HEK293 (cell line): ENCODE measurements around the gene RBMS1.
A peak's percentile ranks its signal among the peaks of the same experiment; 100 is the strongest.

Source experiments
- CTCF ChIA-PET: fragments of 350-600 bp; formaldehyde crosslinking; extraction: SDS; loops from one replicate; lab custom pipeline; 2021; ENCODE audit warnings: antibody characterized with exemption; lab: Yijun Ruan, JAX
- POLR2A ChIA-PET: fragments of 300-600 bp; formaldehyde crosslinking; extraction: SDS; loops from one replicate; lab custom pipeline; 2020; ENCODE audit warnings: antibody characterized with exemption, inconsistent platforms; lab: Yijun Ruan, JAX
- H3K27ac ChIP-seq: fragments of 200-500 bp; sonication (Bioruptor generic); 2 replicates; pipeline ENCODE4 v1.5.1; 2014; ENCODE audit warnings: low read depth, low read length, control low read depth, inconsistent platforms; ENCODE audit errors: extremely low read depth
- H3K36me3 ChIP-seq, 2 experiments: fragments of 200-500 bp in 1 of 2; sonication (Bioruptor generic) in 1 of 2; 1 replicate in 1 of 2; 2 replicates in 1 of 2; pipeline ENCODE4 v1.5.1; 2014 to 2017; ENCODE audit warnings: inconsistent platforms in 2 of 2, low read length in 2 of 2; ENCODE audit not compliant: control insufficient read depth in 2 of 2, insufficient read depth in 1 of 2
- H3K4me1 ChIP-seq: fragments of 200-500 bp; sonication (Bioruptor generic); 2 replicates; pipeline ENCODE4 v1.5.1; 2014; ENCODE audit warnings: mild to moderate bottlenecking, low read length, inconsistent platforms; ENCODE audit not compliant: control insufficient read depth, insufficient read depth
- H3K4me3 ChIP-seq: 2 replicates; pipeline ENCODE4 v1.5.1; 2011; ENCODE audit warnings: low read depth, mild to moderate bottlenecking, control low read depth, low read length, moderate library complexity
- H3K9me3 ChIP-seq: fragments of 200-500 bp; sonication (Bioruptor generic); 2 replicates; pipeline ENCODE4 v1.5.1; 2014; ENCODE audit warnings: low read depth, low read length, inconsistent platforms; ENCODE audit not compliant: control insufficient read depth, insufficient read depth
- BCL11B ChIP-seq: fragments of 450-650 bp; formaldehyde crosslinking; IDR thresholded peaks from 2 replicates; pipeline ENCODE4 v1.5.1; 2016; ENCODE audit warnings: low read depth, missing biosample characterization, missing genetic modification characterization
- KLF8 ChIP-seq: fragments of 450-650 bp; formaldehyde crosslinking; IDR thresholded peaks from 2 replicates; pipeline ENCODE4 v1.5.1; 2016; ENCODE audit warnings: missing biosample characterization, missing genetic modification characterization
- PRDM1 ChIP-seq: fragments of 450-650 bp; formaldehyde crosslinking; IDR thresholded peaks from 2 replicates; pipeline ENCODE4; 2016; ENCODE audit warnings: missing biosample characterization, missing genetic modification characterization
- SCRT2 ChIP-seq: fragments of 450-650 bp; formaldehyde crosslinking; IDR thresholded peaks from 2 replicates; pipeline ENCODE4 v1.5.1; 2016; ENCODE audit warnings: missing biosample characterization, missing genetic modification characterization
- ZBTB17 ChIP-seq: fragments of 450-650 bp; formaldehyde crosslinking; IDR thresholded peaks from 2 replicates; pipeline ENCODE4 v1.5.1; 2016; ENCODE audit warnings: missing biosample characterization, missing genetic modification characterization
- ZNF354C ChIP-seq: fragments of 450-650 bp; formaldehyde crosslinking; IDR thresholded peaks from 2 replicates; pipeline ENCODE4 v1.5.1; 2016; ENCODE audit warnings: missing biosample characterization, missing genetic modification characterization, low read depth, borderline replicate concordance
- ZNF366 ChIP-seq: fragments of 450-650 bp; formaldehyde crosslinking; conservative IDR thresholded peaks from 2 replicates; pipeline ENCODE4 v1.5.1; 2016; ENCODE audit warnings: missing biosample characterization, missing genetic modification characterization
- ZNF561 ChIP-seq: fragments of 450-650 bp; IDR thresholded peaks from 2 replicates; pipeline ENCODE4 v1.5.1; 2018; ENCODE audit warnings: missing biosample characterization, missing genetic modification characterization, borderline replicate concordance
- ZNF660 ChIP-seq: fragments of 450-650 bp; IDR thresholded peaks from 2 replicates; pipeline ENCODE4 v1.5.1; 2018; ENCODE audit warnings: missing biosample characterization, mild to moderate bottlenecking, missing genetic modification characterization
- ZNF707 ChIP-seq: fragments of 450-650 bp; formaldehyde crosslinking; IDR thresholded peaks from 2 replicates; pipeline ENCODE4 v1.5.1; 2016; ENCODE audit warnings: missing biosample characterization, missing genetic modification characterization
- ZNF785 ChIP-seq: fragments of 450-650 bp; formaldehyde crosslinking; IDR thresholded peaks from 2 replicates; pipeline ENCODE4 v1.5.1; 2016; ENCODE audit warnings: missing biosample characterization, missing genetic modification characterization
- TF ChIP-seq, protein P1 (sequence below): fragments of 450-650 bp; formaldehyde crosslinking; conservative IDR thresholded peaks from 2 replicates; pipeline ENCODE4 v1.5.1; 2016; ENCODE audit warnings: low read depth, missing biosample characterization, missing genetic modification characterization
- TF ChIP-seq, protein P2 (sequence below): fragments of 450-650 bp; formaldehyde crosslinking; IDR thresholded peaks from 2 replicates; pipeline ENCODE4 v1.5.1; 2016; ENCODE audit warnings: missing biosample characterization, missing genetic modification characterization
- TF ChIP-seq, protein P3 (sequence below): fragments of 450-650 bp; formaldehyde crosslinking; IDR thresholded peaks from 2 replicates; pipeline ENCODE4 v1.5.1; 2016; ENCODE audit warnings: missing biosample characterization, missing genetic modification characterization
- TF ChIP-seq, protein P4 (sequence below): fragments of 450-650 bp; formaldehyde crosslinking; IDR thresholded peaks from 2 replicates; pipeline ENCODE4 v1.5.1; 2016; ENCODE audit warnings: missing biosample characterization, missing genetic modification characterization

The RBMS1 gene

DNA sequence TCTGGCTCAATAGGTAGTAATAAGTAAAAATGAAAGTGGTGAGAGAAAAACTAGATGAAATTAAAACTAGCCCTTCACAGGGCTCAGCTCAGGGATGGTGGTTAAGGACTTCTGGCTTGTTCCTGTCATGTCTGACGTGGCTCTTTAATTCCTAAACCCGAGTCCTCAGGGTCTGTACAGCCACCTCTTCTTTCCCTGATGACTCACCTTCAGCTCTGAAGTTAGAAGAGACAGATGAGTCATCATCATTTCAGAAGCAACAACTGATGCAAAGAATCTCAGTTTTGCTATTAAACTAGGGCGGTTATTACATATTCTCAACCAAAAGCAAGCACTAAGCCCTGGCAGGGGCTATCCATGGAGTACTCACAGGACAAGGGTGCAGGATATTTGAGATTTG is 269.5 kb downstream of the RBMS1 start (continued):
- TF ChIP-seq, protein P1, sequence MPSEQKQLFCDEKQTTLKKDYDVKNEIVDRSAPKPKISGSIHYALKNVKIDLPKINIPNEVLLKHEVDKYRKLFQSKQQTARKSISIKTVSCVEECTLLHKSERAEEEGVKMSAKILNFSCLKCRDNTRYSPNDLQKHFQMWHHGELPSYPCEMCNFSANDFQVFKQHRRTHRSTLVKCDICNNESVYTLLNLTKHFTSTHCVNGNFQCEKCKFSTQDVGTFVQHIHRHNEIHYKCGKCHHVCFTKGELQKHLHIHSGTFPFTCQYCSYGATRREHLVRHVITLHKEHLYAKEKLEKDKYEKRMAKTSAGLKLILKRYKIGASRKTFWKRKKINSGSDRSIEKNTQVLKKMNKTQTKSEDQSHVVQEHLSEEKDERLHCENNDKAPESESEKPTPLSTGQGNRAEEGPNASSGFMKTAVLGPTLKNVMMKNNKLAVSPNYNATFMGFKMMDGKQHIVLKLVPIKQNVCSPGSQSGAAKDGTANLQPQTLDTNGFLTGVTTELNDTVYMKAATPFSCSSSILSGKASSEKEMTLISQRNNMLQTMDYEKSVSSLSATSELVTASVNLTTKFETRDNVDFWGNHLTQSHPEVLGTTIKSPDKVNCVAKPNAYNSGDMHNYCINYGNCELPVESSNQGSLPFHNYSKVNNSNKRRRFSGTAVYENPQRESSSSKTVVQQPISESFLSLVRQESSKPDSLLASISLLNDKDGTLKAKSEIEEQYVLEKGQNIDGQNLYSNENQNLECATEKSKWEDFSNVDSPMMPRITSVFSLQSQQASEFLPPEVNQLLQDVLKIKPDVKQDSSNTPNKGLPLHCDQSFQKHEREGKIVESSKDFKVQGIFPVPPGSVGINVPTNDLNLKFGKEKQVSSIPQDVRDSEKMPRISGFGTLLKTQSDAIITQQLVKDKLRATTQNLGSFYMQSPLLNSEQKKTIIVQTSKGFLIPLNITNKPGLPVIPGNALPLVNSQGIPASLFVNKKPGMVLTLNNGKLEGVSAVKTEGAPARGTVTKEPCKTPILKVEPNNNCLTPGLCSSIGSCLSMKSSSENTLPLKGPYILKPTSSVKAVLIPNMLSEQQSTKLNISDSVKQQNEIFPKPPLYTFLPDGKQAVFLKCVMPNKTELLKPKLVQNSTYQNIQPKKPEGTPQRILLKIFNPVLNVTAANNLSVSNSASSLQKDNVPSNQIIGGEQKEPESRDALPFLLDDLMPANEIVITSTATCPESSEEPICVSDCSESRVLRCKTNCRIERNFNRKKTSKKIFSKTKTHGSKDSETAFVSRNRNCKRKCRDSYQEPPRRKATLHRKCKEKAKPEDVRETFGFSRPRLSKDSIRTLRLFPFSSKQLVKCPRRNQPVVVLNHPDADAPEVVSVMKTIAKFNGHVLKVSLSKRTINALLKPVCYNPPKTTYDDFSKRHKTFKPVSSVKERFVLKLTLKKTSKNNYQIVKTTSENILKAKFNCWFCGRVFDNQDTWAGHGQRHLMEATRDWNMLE, result peak; percentile 31; the same call in 1 of the 2 replicates
- no peak for TF ChIP-seq BCL11B
- 0 out of 2 replicates have a peak, but pooled peaks have one; percentile 33 for TF ChIP-seq PRDM1
- peak; percentile 63; the same call in 1 of the 2 replicates for TF ChIP-seq ZNF366 (tag by site-specific recombination)
- TF ChIP-seq KLF8 (tag by site-specific recombination), result no peak
- TF ChIP-seq ZNF707 (tag by site-specific recombination), result no peak
- TF ChIP-seq ZNF354C (tag by site-specific recombination), result no peak
- TF ChIP-seq, protein P2, sequence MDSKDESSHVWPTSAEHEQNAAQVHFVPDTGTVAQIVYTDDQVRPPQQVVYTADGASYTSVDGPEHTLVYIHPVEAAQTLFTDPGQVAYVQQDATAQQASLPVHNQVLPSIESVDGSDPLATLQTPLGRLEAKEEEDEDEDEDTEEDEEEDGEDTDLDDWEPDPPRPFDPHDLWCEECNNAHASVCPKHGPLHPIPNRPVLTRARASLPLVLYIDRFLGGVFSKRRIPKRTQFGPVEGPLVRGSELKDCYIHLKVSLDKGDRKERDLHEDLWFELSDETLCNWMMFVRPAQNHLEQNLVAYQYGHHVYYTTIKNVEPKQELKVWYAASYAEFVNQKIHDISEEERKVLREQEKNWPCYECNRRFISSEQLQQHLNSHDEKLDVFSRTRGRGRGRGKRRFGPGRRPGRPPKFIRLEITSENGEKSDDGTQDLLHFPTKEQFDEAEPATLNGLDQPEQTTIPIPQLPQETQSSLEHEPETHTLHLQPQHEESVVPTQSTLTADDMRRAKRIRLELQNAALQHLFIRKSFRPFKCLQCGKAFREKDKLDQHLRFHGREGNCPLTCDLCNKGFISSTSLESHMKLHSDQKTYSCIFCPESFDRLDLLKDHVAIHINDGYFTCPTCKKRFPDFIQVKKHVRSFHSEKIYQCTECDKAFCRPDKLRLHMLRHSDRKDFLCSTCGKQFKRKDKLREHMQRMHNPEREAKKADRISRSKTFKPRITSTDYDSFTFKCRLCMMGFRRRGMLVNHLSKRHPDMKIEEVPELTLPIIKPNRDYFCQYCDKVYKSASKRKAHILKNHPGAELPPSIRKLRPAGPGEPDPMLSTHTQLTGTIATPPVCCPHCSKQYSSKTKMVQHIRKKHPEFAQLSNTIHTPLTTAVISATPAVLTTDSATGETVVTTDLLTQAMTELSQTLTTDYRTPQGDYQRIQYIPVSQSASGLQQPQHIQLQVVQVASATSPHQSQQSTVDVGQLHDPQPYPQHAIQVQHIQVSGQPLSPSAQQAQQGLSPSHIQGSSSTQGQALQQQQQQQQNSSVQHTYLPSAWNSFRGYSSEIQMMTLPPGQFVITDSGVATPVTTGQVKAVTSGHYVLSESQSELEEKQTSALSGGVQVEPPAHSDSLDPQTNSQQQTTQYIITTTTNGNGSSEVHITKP, result 0 out of 2 replicates have a peak, but pooled peaks have one; percentile 23
- no peak for TF ChIP-seq ZNF561 (tag by site-specific recombination)
- peak; percentile 81 for TF ChIP-seq SCRT2 (tag by site-specific recombination)
- TF ChIP-seq ZNF660 (tag by site-specific recombination), result peak; percentile 92
- TF ChIP-seq, protein P3, sequence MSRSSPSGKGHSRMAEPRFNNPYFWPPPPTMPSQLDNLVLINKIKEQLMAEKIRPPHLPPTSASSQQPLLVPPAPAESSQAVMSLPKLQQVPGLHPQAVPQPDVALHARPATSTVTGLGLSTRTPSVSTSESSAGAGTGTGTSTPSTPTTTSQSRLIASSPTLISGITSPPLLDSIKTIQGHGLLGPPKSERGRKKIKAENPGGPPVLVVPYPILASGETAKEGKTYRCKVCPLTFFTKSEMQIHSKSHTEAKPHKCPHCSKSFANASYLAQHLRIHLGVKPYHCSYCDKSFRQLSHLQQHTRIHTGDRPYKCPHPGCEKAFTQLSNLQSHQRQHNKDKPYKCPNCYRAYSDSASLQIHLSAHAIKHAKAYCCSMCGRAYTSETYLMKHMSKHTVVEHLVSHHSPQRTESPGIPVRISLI (tag by site-specific recombination), result no peak
- TF ChIP-seq, protein P4, sequence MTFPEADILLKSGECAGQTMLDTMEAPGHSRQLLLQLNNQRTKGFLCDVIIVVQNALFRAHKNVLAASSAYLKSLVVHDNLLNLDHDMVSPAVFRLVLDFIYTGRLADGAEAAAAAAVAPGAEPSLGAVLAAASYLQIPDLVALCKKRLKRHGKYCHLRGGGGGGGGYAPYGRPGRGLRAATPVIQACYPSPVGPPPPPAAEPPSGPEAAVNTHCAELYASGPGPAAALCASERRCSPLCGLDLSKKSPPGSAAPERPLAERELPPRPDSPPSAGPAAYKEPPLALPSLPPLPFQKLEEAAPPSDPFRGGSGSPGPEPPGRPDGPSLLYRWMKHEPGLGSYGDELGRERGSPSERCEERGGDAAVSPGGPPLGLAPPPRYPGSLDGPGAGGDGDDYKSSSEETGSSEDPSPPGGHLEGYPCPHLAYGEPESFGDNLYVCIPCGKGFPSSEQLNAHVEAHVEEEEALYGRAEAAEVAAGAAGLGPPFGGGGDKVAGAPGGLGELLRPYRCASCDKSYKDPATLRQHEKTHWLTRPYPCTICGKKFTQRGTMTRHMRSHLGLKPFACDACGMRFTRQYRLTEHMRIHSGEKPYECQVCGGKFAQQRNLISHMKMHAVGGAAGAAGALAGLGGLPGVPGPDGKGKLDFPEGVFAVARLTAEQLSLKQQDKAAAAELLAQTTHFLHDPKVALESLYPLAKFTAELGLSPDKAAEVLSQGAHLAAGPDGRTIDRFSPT (tag by site-specific recombination), result no peak
- 0 out of 2 replicates have a peak, but pooled peaks have one; percentile 21 for TF ChIP-seq ZBTB17

DNA sequence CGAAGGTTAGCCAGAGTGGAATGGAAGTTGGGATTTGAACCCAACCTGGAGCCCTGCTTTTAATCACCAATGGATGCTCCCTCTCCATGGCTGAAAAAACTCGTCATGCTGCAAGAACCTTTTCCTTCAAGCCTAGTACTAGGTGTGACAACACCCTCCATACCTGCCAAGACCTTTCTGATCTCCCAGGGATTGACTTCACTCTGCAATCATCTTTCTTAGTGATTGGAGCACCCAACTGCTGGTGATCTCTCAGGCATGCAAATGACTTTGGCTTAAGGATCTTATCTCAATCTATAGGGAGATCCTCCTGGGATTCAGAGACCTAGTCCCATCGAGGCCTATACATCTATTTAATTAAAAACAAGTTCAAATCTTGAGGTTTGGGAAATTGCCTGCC is 270.0 kb downstream of the RBMS1 start:
- no peaks in the 10 kb centered on the region for H3K36me3 ChIP-seq
- ChIA-PET CTCF (no interaction called here), POLR2A (interaction anchor here (1.6 kb wide), 2 partner anchors 18 to 46 kb away, joined by 3 to 6 read pairs; no protein-coding TSS in a partner anchor)
- H3K9me3 ChIP-seq, result no peaks in the 10 kb centered on the region
- peaks cover 3% of the 10 kb centered on the region; the same call in 1 of the 2 replicates for H3K4me1 ChIP-seq
- H3K27ac ChIP-seq, result no peak overlapping the region
- H3K4me3 ChIP-seq, result no peak overlapping the region
- no peak for TF ChIP-seq ZNF785
- TF ChIP-seq, all 188 proteins: peak for 0
